ENCODE data around the gene CYTL1.

- TF ChIP-seq POLR2A (IDR thresholded peaks at IDR 0.05) (no peak), CTCF (IDR thresholded peaks at IDR 0.05) (no peak)
These were observed 33.0 kb upstream of the CYTL1 start for GRCh38 chr4:5052204-5052702.

Data from lower leg skin (tissue), 3 donors.